ENCODE results near the gene MLLT3.

Gene MLLT3

DNA sequence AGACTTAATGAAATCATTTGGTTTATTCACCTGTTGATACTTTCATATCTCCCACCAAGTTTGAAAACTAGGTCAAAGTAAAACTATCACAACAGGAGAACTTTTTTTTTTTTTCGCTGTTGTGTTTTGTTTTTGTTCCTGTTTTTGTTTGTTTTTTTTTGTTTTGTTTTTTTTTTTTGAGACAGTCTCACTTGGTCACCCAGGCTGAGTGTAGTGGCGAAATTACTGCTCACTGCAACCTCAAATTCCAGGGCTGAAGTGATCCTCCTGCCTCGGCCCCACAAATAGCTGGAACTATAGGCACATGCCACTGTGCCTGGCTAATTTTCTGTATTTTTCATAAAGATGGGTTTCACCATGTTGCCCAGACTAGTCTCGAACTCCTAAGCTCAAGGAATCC lies 49.3 kb downstream of the MLLT3 start:
- Histone ChIP-seq H3K4ac (ENCODE audit: low read depth, low read length) (no peak overlapping the region), H3K18ac (ENCODE audit: low read length) (no peak overlapping the region), H3K4me3 (ENCODE audit: low read depth, low read length) (no peak overlapping the region), H3K79me2 (ENCODE audit: control insufficient read depth, insufficient read depth, low read length, poor library complexity) (no peaks in the 10 kb centered on the region), H3K4me1 (ENCODE audit: control insufficient read depth in 1 of 2, insufficient read depth in 2 of 2, low read length in 2 of 2) (no peaks in the 10 kb centered on the region), H3K14ac (ENCODE audit: low read length) (no peak overlapping the region), H3K9me3 (ENCODE audit: insufficient read depth, low read depth, low read length) (peaks cover 1% of the 10 kb centered on the region), H3K4me2 (ENCODE audit: low read length) (no peak overlapping the region), H2BK120ac (ENCODE audit: insufficient read depth, low read length, poor library complexity) (no peak overlapping the region), H2BK5ac (ENCODE audit: low read depth, low read length, poor library complexity) (no peak overlapping the region), H3K79me1 (ENCODE audit: low read length) (no peaks in the 10 kb centered on the region), H3K9ac (ENCODE audit: low read length) (no peak overlapping the region), H2BK12ac (ENCODE audit: low read length) (no peak overlapping the region), H4K91ac (ENCODE audit: low read depth, low read length) (no peak overlapping the region), H3K36me3 (ENCODE audit: control insufficient read depth in 1 of 2, insufficient read depth in 2 of 2, low read length in 2 of 2) (no peaks in the 10 kb centered on the region), H3K27me3 (ENCODE audit: insufficient read depth, low read length) (no peaks in the 10 kb centered on the region), H4K12ac (ENCODE audit: low read depth, low read length) (no peak overlapping the region), H3K27ac (ENCODE audit: low read depth, low read length) (no peak overlapping the region), H2AK5ac (ENCODE audit: low read length) (no peak overlapping the region), H3K23ac (ENCODE audit: low read length) (no peak overlapping the region), H4K8ac (ENCODE audit: low read depth, low read length) (no peak overlapping the region), H2AFZ (ENCODE audit: insufficient read depth, low read length, poor library complexity) (no peak overlapping the region)
- no CpG with 5 or more reads among the region's 4 CpGs for WGBS (ENCODE audit: extremely low coverage, insufficient coverage, insufficient read length)
- no peak for DNase-seq

DNA sequence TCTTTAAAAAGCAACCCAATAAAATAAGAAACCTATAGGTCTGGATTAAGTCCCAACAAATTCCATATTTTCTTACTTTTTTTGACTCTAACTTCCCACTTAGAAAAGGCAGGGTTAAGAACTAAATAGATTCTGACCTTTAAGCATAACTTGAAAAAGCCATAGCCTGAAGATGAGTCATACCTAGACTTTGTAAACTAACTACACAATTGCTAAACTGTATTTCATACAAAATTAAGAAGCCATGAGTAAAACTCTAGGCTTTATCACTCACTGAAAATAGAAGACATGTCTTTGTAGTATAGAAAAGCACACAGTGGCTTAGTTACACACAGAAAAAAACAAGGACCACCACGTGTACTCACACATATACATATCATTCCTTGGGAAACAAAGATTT lies 51.5 kb downstream of the MLLT3 start:
- Histone ChIP-seq H3K9me3 (ENCODE audit: insufficient read depth, low read depth, low read length) (peaks cover 1% of the 10 kb centered on the region), H3K27ac (ENCODE audit: low read depth, low read length) (no peak overlapping the region), H3K4ac (ENCODE audit: low read depth, low read length) (no peak overlapping the region), H3K4me3 (ENCODE audit: low read depth, low read length) (no peak overlapping the region), H3K79me1 (ENCODE audit: low read length) (no peaks in the 10 kb centered on the region), H2BK120ac (ENCODE audit: insufficient read depth, low read length, poor library complexity) (no peak overlapping the region), H3K4me2 (ENCODE audit: low read length) (no peak overlapping the region), H3K79me2 (ENCODE audit: control insufficient read depth, insufficient read depth, low read length, poor library complexity) (no peaks in the 10 kb centered on the region), H3K9ac (ENCODE audit: low read length) (no peak overlapping the region), H2AFZ (ENCODE audit: insufficient read depth, low read length, poor library complexity) (no peak overlapping the region), H3K14ac (ENCODE audit: low read length) (no peak overlapping the region), H2AK5ac (ENCODE audit: low read length) (no peak overlapping the region), H3K18ac (ENCODE audit: low read length) (no peak overlapping the region), H4K8ac (ENCODE audit: low read depth, low read length) (no peak overlapping the region), H3K36me3 (ENCODE audit: control insufficient read depth in 1 of 2, insufficient read depth in 2 of 2, low read length in 2 of 2) (no peaks in the 10 kb centered on the region), H3K27me3 (ENCODE audit: insufficient read depth, low read length) (no peaks in the 10 kb centered on the region), H4K12ac (ENCODE audit: low read depth, low read length) (no peak overlapping the region), H3K4me1 (ENCODE audit: control insufficient read depth in 1 of 2, insufficient read depth in 2 of 2, low read length in 2 of 2) (no peaks in the 10 kb centered on the region), H2BK5ac (ENCODE audit: low read depth, low read length, poor library complexity) (no peak overlapping the region), H3K23ac (ENCODE audit: low read length) (no peak overlapping the region), H2BK12ac (ENCODE audit: low read length) (no peak overlapping the region), H4K91ac (ENCODE audit: low read depth, low read length) (no peak overlapping the region)
- peak in 1 of 2 donors; percentile 25 for DNase-seq
- no CpG with 5 or more reads among the region's 1 CpG for WGBS (ENCODE audit: extremely low coverage, insufficient coverage, insufficient read length)

- no peak overlapping the region for H2BK5ac ChIP-seq (ENCODE audit: low read depth, low read length, poor library complexity)
- no peak overlapping the region for H4K12ac ChIP-seq (ENCODE audit: low read depth, low read length)
- no peaks in the 10 kb centered on the region for H3K27me3 ChIP-seq (ENCODE audit: insufficient read depth, low read length)
- H3K9ac ChIP-seq (ENCODE audit: low read length) = no peak overlapping the region
- peaks cover 1% of the 10 kb centered on the region for H3K9me3 ChIP-seq (ENCODE audit: insufficient read depth, low read depth, low read length)
- DNase-seq = no peak
- H3K18ac ChIP-seq (ENCODE audit: low read length) = no peak overlapping the region
- H3K79me1 ChIP-seq (ENCODE audit: low read length) = no peaks in the 10 kb centered on the region
- no peak overlapping the region for H2AK5ac ChIP-seq (ENCODE audit: low read length)
- no peak overlapping the region for H2AFZ ChIP-seq (ENCODE audit: insufficient read depth, low read length, poor library complexity)
- WGBS (ENCODE audit: extremely low coverage, insufficient coverage, insufficient read length) = no CpG with 5 or more reads among the region's 1 CpG
- no peak overlapping the region for H3K14ac ChIP-seq (ENCODE audit: low read length)
- H2BK120ac ChIP-seq (ENCODE audit: insufficient read depth, low read length, poor library complexity) = no peak overlapping the region
- no peak overlapping the region for H3K4me2 ChIP-seq (ENCODE audit: low read length)
- no peak overlapping the region for H3K4me3 ChIP-seq (ENCODE audit: low read depth, low read length)
- no peak overlapping the region for H3K27ac ChIP-seq (ENCODE audit: low read depth, low read length)
- H3K79me2 ChIP-seq (ENCODE audit: control insufficient read depth, insufficient read depth, low read length, poor library complexity) = no peaks in the 10 kb centered on the region
- H4K8ac ChIP-seq (ENCODE audit: low read depth, low read length) = no peak overlapping the region
- H3K36me3 ChIP-seq (ENCODE audit: control insufficient read depth in 1 of 2, insufficient read depth in 2 of 2, low read length in 2 of 2) = no peaks in the 10 kb centered on the region
- H3K4me1 ChIP-seq (ENCODE audit: control insufficient read depth in 1 of 2, insufficient read depth in 2 of 2, low read length in 2 of 2) = no peaks in the 10 kb centered on the region
- no peak overlapping the region for H4K91ac ChIP-seq (ENCODE audit: low read depth, low read length)
- no peak overlapping the region for H2BK12ac ChIP-seq (ENCODE audit: low read length)
- H3K4ac ChIP-seq (ENCODE audit: low read depth, low read length) = no peak overlapping the region
- no peak overlapping the region for H3K23ac ChIP-seq (ENCODE audit: low read length)
Measured at GRCh38 chr9:20570087-20570486, 52.2 kb downstream of the MLLT3 start.

- H3K4me2 ChIP-seq (ENCODE audit: low read length) = no peak overlapping the region
- H3K79me1 ChIP-seq (ENCODE audit: low read length) = no peaks in the 10 kb centered on the region
- H2BK120ac ChIP-seq (ENCODE audit: insufficient read depth, low read length, poor library complexity) = no peak overlapping the region
- no peak overlapping the region for H2BK5ac ChIP-seq (ENCODE audit: low read depth, low read length, poor library complexity)
- no peak overlapping the region for H3K27ac ChIP-seq (ENCODE audit: low read depth, low read length)
- H2AK5ac ChIP-seq (ENCODE audit: low read length) = no peak overlapping the region
- H3K23ac ChIP-seq (ENCODE audit: low read length) = no peak overlapping the region
- H3K36me3 ChIP-seq (ENCODE audit: control insufficient read depth in 1 of 2, insufficient read depth in 2 of 2, low read length in 2 of 2) = no peaks in the 10 kb centered on the region
- no peak overlapping the region for H4K12ac ChIP-seq (ENCODE audit: low read depth, low read length)
- H3K4me3 ChIP-seq (ENCODE audit: low read depth, low read length) = no peak overlapping the region
- no peaks in the 10 kb centered on the region for H3K27me3 ChIP-seq (ENCODE audit: insufficient read depth, low read length)
- no peak overlapping the region for H4K8ac ChIP-seq (ENCODE audit: low read depth, low read length)
- peaks cover under 1% of the 10 kb centered on the region for H3K9me3 ChIP-seq (ENCODE audit: insufficient read depth, low read depth, low read length)
- no peak overlapping the region for H2BK12ac ChIP-seq (ENCODE audit: low read length)
- WGBS (ENCODE audit: extremely low coverage, insufficient coverage, insufficient read length) = no CpG with 5 or more reads among the region's 5 CpGs
- no peak overlapping the region for H3K9ac ChIP-seq (ENCODE audit: low read length)
- no peak overlapping the region for H3K18ac ChIP-seq (ENCODE audit: low read length)
- no peaks in the 10 kb centered on the region for H3K79me2 ChIP-seq (ENCODE audit: control insufficient read depth, insufficient read depth, low read length, poor library complexity)
- no peak overlapping the region for H3K4ac ChIP-seq (ENCODE audit: low read depth, low read length)
- H2AFZ ChIP-seq (ENCODE audit: insufficient read depth, low read length, poor library complexity) = no peak overlapping the region
- no peak overlapping the region for H3K14ac ChIP-seq (ENCODE audit: low read length)
- DNase-seq = peak in 1 of 2 donors; percentile 53
- no peaks in the 10 kb centered on the region for H3K4me1 ChIP-seq (ENCODE audit: control insufficient read depth in 1 of 2, insufficient read depth in 2 of 2, low read length in 2 of 2)
- H4K91ac ChIP-seq (ENCODE audit: low read depth, low read length) = no peak overlapping the region
Measured at GRCh38 chr9:20569525-20569924, 52.8 kb downstream of the MLLT3 start.

Measured in trophoblast cell (in vitro differentiated cells and primary cell).